PC-3 (cell line): ENCODE data around the gene TRIM24. TPM values are rescaled to one million over a fixed set of nuclear protein-coding genes. Genes with fewer than 3 reads are reported as not detected.

Source experiments
- ATAC-seq: fragments of 200-7000 bp; cut with Tn5 transposase; 2 replicates; pipeline ENCODE4 v1.9.1; 2020; ENCODE audit warnings: mild to moderate bottlenecking, moderate library complexity
- BruUV-seq: library from RNA; stranded (reverse); fragments of 400-500 nt; replicated peaks from 2 replicates; lab custom pipeline; 2021; lab: Mats Ljungman, UMichigan
- CTCF ChIA-PET: fragments of 300-600 bp; sonication (Branson Sonifier 250); formaldehyde crosslinking; loops from one replicate; lab custom pipeline; 2022; ENCODE audit warnings: antibody characterized with exemption; lab: Charles Lee
- POLR2A ChIA-PET: fragments of 300-600 bp; sonication (Branson Sonifier 250); formaldehyde crosslinking; loops from one replicate; lab custom pipeline; 2022; ENCODE audit warnings: antibody characterized with exemption; ENCODE audit not compliant: unreplicated experiment; lab: Charles Lee
- DNase-seq: peaks from one replicate; pipeline ENCODE4 v3.0.0-alpha.2; 2015
- H2AFZ ChIP-seq: fragments of 300-600 bp; sonication (generic); 2 replicates; pipeline ENCODE4 v1.6.0; 2016; ENCODE audit warnings: antibody characterized with exemption, low read length
- H3F3A ChIP-seq: fragments of 300-600 bp; sonication (generic); one replicate; pipeline ENCODE4 v1.6.0; 2017; ENCODE audit warnings: antibody characterized with exemption, low read length, control low read depth, mild to moderate bottlenecking; ENCODE audit not compliant: unreplicated experiment
- H3K27ac ChIP-seq: fragments of 300-600 bp; sonication (generic); 2 replicates; pipeline ENCODE4 v1.5.1; 2016; ENCODE audit warnings: mild to moderate bottlenecking, low read length
- H3K27me3 ChIP-seq: fragments of 300-600 bp; sonication (generic); 2 replicates; pipeline ENCODE4 v1.6.1; 2016; ENCODE audit warnings: low read length, mixed read lengths
- H3K36me3 ChIP-seq: fragments of 300-600 bp; sonication (generic); 2 replicates; pipeline ENCODE4 v1.6.1; 2016; ENCODE audit warnings: low read depth, mixed run types, low read length, mixed read lengths
- H3K4me1 ChIP-seq: fragments of 300-600 bp; sonication (generic); 2 replicates; pipeline ENCODE4 v1.5.1; 2016; ENCODE audit warnings: low read length; ENCODE audit not compliant: insufficient read depth
- H3K4me2 ChIP-seq: fragments of 300-600 bp; sonication (generic); 2 replicates; pipeline ENCODE4 v1.6.0; 2016; ENCODE audit warnings: low read length
- H3K4me3 ChIP-seq: fragments of 300-600 bp; sonication (generic); 2 replicates; pipeline ENCODE4 v1.5.1; 2016; ENCODE audit warnings: mild to moderate bottlenecking, low read length, mixed read lengths
- H3K79me2 ChIP-seq: fragments of 300-600 bp; sonication (generic); 2 replicates; pipeline ENCODE4 v1.6.1; 2017; ENCODE audit warnings: low read length, mixed read lengths
- H3K9ac ChIP-seq: fragments of 300-600 bp; sonication (generic); 2 replicates; pipeline ENCODE4 v1.6.0; 2016; ENCODE audit warnings: mild to moderate bottlenecking, low read length
- H3K9me2 ChIP-seq: fragments of 300-600 bp; sonication (generic); replicated peaks from 2 replicates; pipeline ENCODE4 v1.6.1; 2016; ENCODE audit warnings: mixed run types, low read length, mixed read lengths
- H3K9me3 ChIP-seq: fragments of 300-600 bp; sonication (generic); 2 replicates; pipeline ENCODE4 v1.6.1; 2016; ENCODE audit warnings: low read length, mixed read lengths
- H4K20me1 ChIP-seq: fragments of 300-600 bp; sonication (generic); 2 replicates; pipeline ENCODE4 v1.6.1; 2016; ENCODE audit warnings: low read length, mixed read lengths
- EZH2 ChIP-seq: fragments of 300-600 bp; sonication (generic); IDR thresholded peaks from one replicate; pipeline ENCODE4 v1.6.1; 2017; ENCODE audit warnings: antibody characterized with exemption, mild to moderate bottlenecking, low read length; ENCODE audit not compliant: unreplicated experiment
- EZH2phosphoT487 ChIP-seq: fragments of 300-600 bp; sonication (generic); IDR thresholded peaks from 2 replicates; pipeline ENCODE4 v1.6.1; 2018; ENCODE audit warnings: mild to moderate bottlenecking, antibody characterized with exemption, low read length, borderline replicate concordance
- intact Hi-C: fragments of 100-400 bp; cut with micrococcal nuclease; formaldehyde crosslinking; loops from 2 replicates; pipeline ENCODE4 v1.9.0; 2023
- total RNA-seq: library from RNA; depleted of rRNA; stranded (reverse); fragments of >200 nt; gene quantifications from 2 replicates; pipeline ENCODE4 v1.2.3, GENCODE V29; 2014
- TF ChIP-seq, protein P1 (sequence below): fragments of 300-600 bp; sonication (generic); conservative IDR thresholded peaks from 2 replicates; pipeline ENCODE4 v1.5.1; 2017; ENCODE audit warnings: antibody characterized with exemption, low read depth, mild to moderate bottlenecking, low read length

TRIM24 gene
- total RNA-seq, 1 experiment from 2014 or later, result 12.9 TPM

DNA sequence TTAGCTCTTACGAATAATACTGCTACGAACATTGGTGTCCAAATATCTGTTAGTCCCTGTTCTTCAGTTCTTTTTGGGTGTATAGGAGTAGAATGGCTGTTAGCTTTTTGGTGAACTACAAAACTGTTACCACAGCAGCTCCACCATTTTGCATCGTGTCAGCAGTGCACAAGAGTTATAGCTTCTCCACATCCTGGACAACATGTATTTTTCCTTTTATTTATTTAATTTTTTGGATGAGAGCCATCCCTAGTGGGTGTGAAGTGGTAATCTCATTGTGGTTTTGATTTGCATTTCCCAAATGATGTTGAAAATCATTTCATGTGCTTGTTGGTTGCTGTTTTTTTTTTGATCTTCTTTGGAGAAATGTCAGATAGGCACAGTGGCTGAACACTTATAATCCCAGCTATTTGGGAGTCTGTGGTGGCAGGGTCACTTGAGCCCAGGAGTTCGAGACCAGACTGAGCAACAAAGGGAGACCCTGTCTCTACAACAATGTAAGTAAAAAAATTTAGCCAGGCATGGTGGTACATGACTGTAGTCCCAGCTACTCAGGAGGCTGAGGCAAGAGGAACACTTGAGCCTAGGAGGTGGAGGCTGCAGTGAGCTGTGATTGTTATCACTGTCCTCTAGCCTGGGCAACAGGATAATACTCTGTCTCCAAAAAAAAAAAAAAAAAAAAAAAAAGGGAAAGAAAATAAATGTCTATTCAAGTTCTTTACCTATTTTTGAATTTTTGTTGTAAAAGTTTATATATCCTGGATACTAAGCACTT lies 31.7 kb downstream of the TRIM24 start:
- TF ChIP-seq, protein P1, sequence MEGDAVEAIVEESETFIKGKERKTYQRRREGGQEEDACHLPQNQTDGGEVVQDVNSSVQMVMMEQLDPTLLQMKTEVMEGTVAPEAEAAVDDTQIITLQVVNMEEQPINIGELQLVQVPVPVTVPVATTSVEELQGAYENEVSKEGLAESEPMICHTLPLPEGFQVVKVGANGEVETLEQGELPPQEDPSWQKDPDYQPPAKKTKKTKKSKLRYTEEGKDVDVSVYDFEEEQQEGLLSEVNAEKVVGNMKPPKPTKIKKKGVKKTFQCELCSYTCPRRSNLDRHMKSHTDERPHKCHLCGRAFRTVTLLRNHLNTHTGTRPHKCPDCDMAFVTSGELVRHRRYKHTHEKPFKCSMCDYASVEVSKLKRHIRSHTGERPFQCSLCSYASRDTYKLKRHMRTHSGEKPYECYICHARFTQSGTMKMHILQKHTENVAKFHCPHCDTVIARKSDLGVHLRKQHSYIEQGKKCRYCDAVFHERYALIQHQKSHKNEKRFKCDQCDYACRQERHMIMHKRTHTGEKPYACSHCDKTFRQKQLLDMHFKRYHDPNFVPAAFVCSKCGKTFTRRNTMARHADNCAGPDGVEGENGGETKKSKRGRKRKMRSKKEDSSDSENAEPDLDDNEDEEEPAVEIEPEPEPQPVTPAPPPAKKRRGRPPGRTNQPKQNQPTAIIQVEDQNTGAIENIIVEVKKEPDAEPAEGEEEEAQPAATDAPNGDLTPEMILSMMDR, result no peak
- TF ChIP-seq EZH2 (no peak), EZH2phosphoT487 (no peak)
- H3K9me2 ChIP-seq, result no peaks in the 10 kb centered on the region
- H3K4me1 ChIP-seq, result no peaks in the 10 kb centered on the region
- ATAC-seq (no peak), DNase-seq (no peak)
- H4K20me1 ChIP-seq, result 0 out of 2 replicates have a peak, but pooled peaks cover 4% of the 10 kb centered on the region
- POLR2A ChIA-PET, result no interaction called here
- no peak overlapping the region for H3K4me2 ChIP-seq
- no peak overlapping the region for H2AFZ ChIP-seq
- H3K79me2 ChIP-seq, result peaks cover 62% of the 10 kb centered on the region
- no peak overlapping the region for H3K27ac ChIP-seq
- H3K4me3 ChIP-seq, result no peak overlapping the region
- CTCF ChIA-PET, result no interaction called here
- intact Hi-C loops, result no loop called here
- no peaks in the 10 kb centered on the region for H3F3A ChIP-seq
- H3K36me3 ChIP-seq, result no peaks in the 10 kb centered on the region
- no peak overlapping the region for H3K9ac ChIP-seq
- H3K9me3 ChIP-seq, result no peaks in the 10 kb centered on the region
- BruUV-seq, result no TSS peak
- no peaks in the 10 kb centered on the region for H3K27me3 ChIP-seq

DNA sequence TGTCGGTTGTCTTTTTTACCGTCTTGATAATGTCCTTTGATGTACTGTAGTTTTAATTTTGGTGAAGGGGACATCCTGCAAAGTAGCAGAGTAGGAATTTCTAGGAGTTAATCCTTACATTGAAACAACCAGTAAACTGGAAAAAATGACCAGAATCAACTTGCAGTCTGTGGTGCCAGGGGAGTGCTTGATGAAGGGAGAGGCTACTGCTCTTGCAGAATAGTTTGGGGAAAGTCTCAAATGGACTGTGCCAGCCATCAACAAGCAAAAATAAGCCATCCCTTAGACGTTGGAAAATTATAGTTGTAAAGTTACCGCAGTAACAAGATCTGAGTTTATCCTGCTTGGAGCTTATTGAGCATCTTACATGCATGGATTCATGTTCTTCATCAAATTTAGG lies 32.4 kb downstream of the TRIM24 start:
- POLR2A ChIA-PET, result no interaction called here
- peaks cover 68% of the 10 kb centered on the region for H3K79me2 ChIP-seq
- CTCF ChIA-PET, result no interaction called here
- H2AFZ ChIP-seq, result no peak overlapping the region
- H3K27me3 ChIP-seq, result no peaks in the 10 kb centered on the region
- H3F3A ChIP-seq, result no peaks in the 10 kb centered on the region
- no peak for TF ChIP-seq EZH2phosphoT487
- no peak for TF ChIP-seq EZH2
- H4K20me1 ChIP-seq, result 0 out of 2 replicates have a peak, but pooled peaks cover 4% of the 10 kb centered on the region
- no peak overlapping the region for H3K4me3 ChIP-seq
- intact Hi-C loops, result no loop called here
- no peak for DNase-seq
- no TSS peak for BruUV-seq
- H3K36me3 ChIP-seq, result no peaks in the 10 kb centered on the region
- no peaks in the 10 kb centered on the region for H3K4me1 ChIP-seq
- no peaks in the 10 kb centered on the region for H3K9me2 ChIP-seq
- H3K9ac ChIP-seq, result no peak overlapping the region
- no peak overlapping the region for H3K27ac ChIP-seq
- no peak overlapping the region for H3K4me2 ChIP-seq
- H3K9me3 ChIP-seq, result no peaks in the 10 kb centered on the region
- no peak for ATAC-seq

DNA sequence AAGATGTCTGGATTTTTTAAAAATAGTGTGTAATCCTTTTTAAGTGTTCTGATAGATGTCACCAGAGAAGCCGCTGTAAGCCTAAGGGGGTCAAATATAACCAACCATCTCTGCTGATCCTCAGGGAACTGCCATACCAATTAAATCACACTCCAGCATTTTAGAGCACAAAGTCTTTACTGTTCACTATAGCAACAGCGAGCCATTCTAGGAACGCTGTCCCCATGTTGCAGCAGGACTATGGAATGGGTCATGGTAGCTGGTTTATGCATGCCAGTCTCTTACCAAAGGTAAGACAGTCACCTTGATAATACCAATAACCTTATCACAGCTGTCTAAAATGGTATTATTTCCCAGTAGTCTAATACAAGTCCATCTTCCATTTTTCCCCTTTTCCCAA lies 33.5 kb downstream of the TRIM24 start:
- no peaks in the 10 kb centered on the region for H3K36me3 ChIP-seq
- H3K4me3 ChIP-seq, result no peak overlapping the region
- no peaks in the 10 kb centered on the region for H3K4me1 ChIP-seq
- H3K4me2 ChIP-seq, result no peak overlapping the region
- H3K27ac ChIP-seq, result no peak overlapping the region
- ATAC-seq, result no peak
- TF ChIP-seq EZH2, result no peak
- no peak for TF ChIP-seq EZH2phosphoT487
- TF ChIP-seq, protein P1, result no peak
- BruUV-seq, result no TSS peak
- H3K9me3 ChIP-seq, result no peaks in the 10 kb centered on the region
- POLR2A ChIA-PET, result no interaction called here
- no peak overlapping the region for H2AFZ ChIP-seq
- no peak overlapping the region for H3K9ac ChIP-seq
- peaks cover 62% of the 10 kb centered on the region for H3K79me2 ChIP-seq
- H4K20me1 ChIP-seq, result 0 out of 2 replicates have a peak, but pooled peaks cover 4% of the 10 kb centered on the region
- no peaks in the 10 kb centered on the region for H3F3A ChIP-seq
- DNase-seq, result no peak
- no peaks in the 10 kb centered on the region for H3K9me2 ChIP-seq
- CTCF ChIA-PET, result no interaction called here
- intact Hi-C loops, result no loop called here
- no peaks in the 10 kb centered on the region for H3K27me3 ChIP-seq
